Keratinocyte (primary cell): ENCODE measurements around the gene DEPDC5. TPM values are rescaled to one million over a fixed set of nuclear protein-coding genes. Genes with fewer than 3 reads are reported as not detected.

Experiments
- DNase-seq: peaks from one replicate; pipeline ENCODE4 v3.0.0-alpha.2; 2011; ENCODE audit warnings: low read depth, missing footprints, low spot score
- FAIRE-seq: peaks from 2 replicates; lab custom pipeline; 2011; peaks lifted over from hg19 to GRCh38; lab: Jason Lieb, UNC
- H2AFZ ChIP-seq: 2 replicates; pipeline ENCODE4 v1.6.0; 2012; ENCODE audit warnings: low read length, control low read depth, inconsistent platforms; ENCODE audit not compliant: control insufficient read depth
- H3K27ac ChIP-seq: 2 replicates; pipeline ENCODE4 v1.5.1; 2011; ENCODE audit warnings: low read length; ENCODE audit not compliant: control insufficient read depth, insufficient read depth
- H3K27me3 ChIP-seq: 3 replicates; pipeline ENCODE4 v1.6.0; 2011; ENCODE audit warnings: low read length; ENCODE audit not compliant: control insufficient read depth, insufficient read depth; ENCODE audit errors: extremely low read depth
- H3K36me3 ChIP-seq, 2 experiments: 2 replicates in 1 of 2; 3 replicates in 1 of 2; pipeline ENCODE4 v1.5.1; 2011; ENCODE audit warnings: low read length in 2 of 2, mild to moderate bottlenecking in 1 of 2; ENCODE audit not compliant: control insufficient read depth in 2 of 2, insufficient read depth in 2 of 2; ENCODE audit errors: extremely low read depth in 1 of 2
- H3K4me1 ChIP-seq: 3 replicates; pipeline ENCODE4 v1.5.1; 2011; ENCODE audit warnings: low read length; ENCODE audit not compliant: control insufficient read depth, insufficient read depth; ENCODE audit errors: extremely low read depth
- H3K4me2 ChIP-seq: 3 replicates; pipeline ENCODE4 v1.6.0; 2011; ENCODE audit warnings: low read depth, low read length; ENCODE audit not compliant: control insufficient read depth, insufficient read depth; ENCODE audit errors: extremely low read depth
- H3K4me3 ChIP-seq, 3 experiments: fragments of 200-600 bp in 1 of 3; sonication (generic) in 1 of 3; 2 replicates in 2 of 3; 3 replicates in 1 of 3; pipeline ENCODE4 v1.5.1; 2011 to 2016; ENCODE audit warnings: low read length in 3 of 3, mild to moderate bottlenecking in 3 of 3, control low read depth in 2 of 3, inconsistent platforms in 1 of 3, low read depth in 1 of 3, mixed read lengths in 1 of 3, mixed run types in 1 of 3, moderate library complexity in 1 of 3; ENCODE audit not compliant: control insufficient read depth in 2 of 3, insufficient read depth in 2 of 3; ENCODE audit errors: extremely low read depth in 1 of 3
- H3K79me2 ChIP-seq: 2 replicates; pipeline ENCODE4 v1.6.0; 2012; ENCODE audit warnings: low read length; ENCODE audit not compliant: control insufficient read depth, insufficient read depth
- H3K9ac ChIP-seq: 3 replicates; pipeline ENCODE4 v1.6.0; 2011; ENCODE audit warnings: low read length; ENCODE audit not compliant: control insufficient read depth, insufficient read depth; ENCODE audit errors: extremely low read depth
- H3K9me1 ChIP-seq: 3 replicates; pipeline ENCODE4 v1.6.0; 2011; ENCODE audit warnings: low read length; ENCODE audit not compliant: control insufficient read depth, insufficient read depth; ENCODE audit errors: extremely low read depth
- H3K9me3 ChIP-seq: 2 replicates; pipeline ENCODE4 v1.5.1; 2012; ENCODE audit warnings: low read depth, low read length; ENCODE audit not compliant: control insufficient read depth
- H4K20me1 ChIP-seq: 3 replicates; pipeline ENCODE4 v1.6.0; 2011; ENCODE audit warnings: low read length; ENCODE audit not compliant: control insufficient read depth, insufficient read depth; ENCODE audit errors: extremely low read depth
- CTCF ChIP-seq, 3 experiments: IDR thresholded peaks in 1 of 3; conservative IDR thresholded peaks in 1 of 3; optimal IDR thresholded peaks in 1 of 3; 2 replicates in 2 of 3; 3 replicates in 1 of 3; pipeline versions ENCODE3 to v1.5.1; 2011; ENCODE audit warnings: low read length in 3 of 3, mild to moderate bottlenecking in 3 of 3, moderate library complexity in 2 of 3, control low read depth in 1 of 3, inconsistent platforms in 1 of 3; ENCODE audit not compliant: insufficient read depth in 2 of 3; ENCODE audit errors: extremely low read depth in 1 of 3
- EZH2 ChIP-seq: IDR thresholded peaks from one replicate; pipeline ENCODE4 v1.6.1; 2012; ENCODE audit warnings: inconsistent platforms, mild to moderate bottlenecking, low read length, moderate library complexity
- dilution Hi-C: fragments of 300-500 bp; cut with MboI; formaldehyde crosslinking; loops from one replicate; pipeline ENCODE4 v1.7.0; 2020; ENCODE audit warnings: low sequenced_read_pairs; ENCODE audit not compliant: extremely low pct_ligation_motif_present
- polyA plus RNA-seq, 5 experiments: library from polyadenylated mRNA; depleted of rRNA in 3 of 5; stranded (reverse) in 3 of 5; stranded (forward) in 1 of 5; unstranded in 1 of 5; fragments of >200 nt; gene quantifications; 1 replicate in 1 of 5; 2 replicates in 3 of 5; 3 replicates in 1 of 5; pipeline versions ENCODE4 v1.2.1 to v1.2.3, GENCODE V29; 2011 to 2012; ENCODE audit warnings: missing spikeins in 2 of 5, low read depth in 1 of 5, low replicate concordance in 1 of 5

Gene DEPDC5
- polyA plus RNA-seq, 1 donor (not counting 4 experiments of a cell fraction or from before 2014, with no cell fraction given) = 9.7 TPM

GRCh38 chr22:31945971-31946680, 192.3 kb downstream of the DEPDC5 start:
- TF ChIP-seq EZH2 (no peak), CTCF (optimal IDR thresholded peaks at IDR 0.05 in 1 of 3, IDR thresholded peaks at IDR 0.05 in 1 of 3, conservative IDR thresholded peaks at IDR 0.05 in 1 of 3; ENCODE audit: extremely low read depth in 1 of 3, insufficient read depth in 2 of 3, low read length in 3 of 3) (no peak)
- H3K4me3 ChIP-seq = peak overlapping the region; percentile 94 to 98 (median 94)
- DNase-seq (no peak), FAIRE-seq (peak; percentile 17)
- no peaks in the 10 kb centered on the region for H3K9me1 ChIP-seq
- H3K27me3 ChIP-seq = no peaks in the 10 kb centered on the region
- peak overlapping the region; percentile 99 for H3K4me2 ChIP-seq
- H3K79me2 ChIP-seq = peaks cover 67% of the 10 kb centered on the region
- peaks cover 32% of the 10 kb centered on the region for H3K4me1 ChIP-seq
- peak overlapping the region; percentile 91 for H3K27ac ChIP-seq
- H2AFZ ChIP-seq = no peak overlapping the region
- dilution Hi-C loops = no loop called here
- H3K9ac ChIP-seq = peak overlapping the region; percentile 95
- no peaks in the 10 kb centered on the region for H3K9me3 ChIP-seq
- H4K20me1 ChIP-seq = peaks cover 16% of the 10 kb centered on the region
- H3K36me3 ChIP-seq = peaks cover 16 to 36% of the 10 kb centered on the region in 2 experiments

GRCh38 chr22:31947296-31947695, 193.5 kb downstream of the DEPDC5 start:
- FAIRE-seq (peak; percentile 63), DNase-seq (no peak)
- H2AFZ ChIP-seq = no peak overlapping the region
- H3K9ac ChIP-seq = peak overlapping the region; percentile 39
- dilution Hi-C loops = no loop called here
- H3K9me3 ChIP-seq = no peaks in the 10 kb centered on the region
- TF ChIP-seq CTCF (optimal IDR thresholded peaks at IDR 0.05 in 1 of 3, IDR thresholded peaks at IDR 0.05 in 1 of 3, conservative IDR thresholded peaks at IDR 0.05 in 1 of 3; ENCODE audit: extremely low read depth in 1 of 3, insufficient read depth in 2 of 3, low read length in 3 of 3) (peak; percentile 66 to 83 (median 69)), EZH2 (no peak)
- peak overlapping the region in 1 of 3 experiments; percentile 11 for H3K4me3 ChIP-seq
- peak overlapping the region; percentile 99 for H3K4me2 ChIP-seq
- H3K79me2 ChIP-seq = peaks cover 77% of the 10 kb centered on the region
- H4K20me1 ChIP-seq = peaks cover 16% of the 10 kb centered on the region
- no peaks in the 10 kb centered on the region for H3K27me3 ChIP-seq
- peaks cover 16 to 36% of the 10 kb centered on the region in 2 experiments for H3K36me3 ChIP-seq
- peak overlapping the region; percentile 91 for H3K27ac ChIP-seq
- H3K4me1 ChIP-seq = peaks cover 44% of the 10 kb centered on the region
- H3K9me1 ChIP-seq = no peaks in the 10 kb centered on the region
